SK-N-MC (cell line): ENCODE results near the gene GSAP.

Experiments
- EZH2 ChIP-seq: fragments of 200-600 bp; sonication (generic); IDR thresholded peaks from one replicate; pipeline ENCODE4 v1.6.1; 2017; ENCODE audit warnings: antibody characterized with exemption
- POLR2AphosphoS5 ChIP-seq: IDR thresholded peaks from 2 replicates; pipeline ENCODE4 v1.6.1; 2012; ENCODE audit warnings: mild to moderate bottlenecking, low read depth, low read length, borderline replicate concordance

DNA sequence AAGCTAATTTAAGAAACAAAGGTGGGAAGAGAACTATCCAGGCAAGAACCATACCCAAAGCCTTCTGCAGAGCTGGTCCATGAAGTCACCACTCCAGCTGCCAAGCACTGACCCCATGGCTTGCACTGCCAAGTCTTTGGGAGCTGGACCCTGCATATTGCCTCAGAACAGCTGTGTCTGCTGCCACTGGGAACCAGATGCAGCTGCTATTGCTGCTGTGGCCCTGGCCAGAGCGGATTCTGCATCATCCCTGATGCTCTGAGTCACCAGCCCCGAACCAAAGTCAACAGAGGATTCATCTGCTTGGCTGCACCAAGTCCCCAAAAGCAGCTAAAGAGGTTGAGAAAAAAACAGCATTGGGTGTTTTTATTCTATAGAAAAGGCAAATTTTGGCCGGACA lies 39.2 kb upstream of the GSAP start:
- TF ChIP-seq POLR2AphosphoS5, result no peak
- no peak for TF ChIP-seq EZH2
